Ramos (cell line): ENCODE measurements around the gene PRKAG2.

Experiments used
- in situ Hi-C: fragments of 300-500 bp; cut with MboI; formaldehyde crosslinking; loops from one replicate; pipeline ENCODE4 v1.14.3; 2022; ENCODE audit warnings: low sequenced_read_pairs; ENCODE audit not compliant: unreplicated experiment

The PRKAG2 gene

GRCh38 chr7:151901828-151902227 lies 24.9 kb upstream of the PRKAG2 start:
- in situ Hi-C loops: no loop called here

DNA sequence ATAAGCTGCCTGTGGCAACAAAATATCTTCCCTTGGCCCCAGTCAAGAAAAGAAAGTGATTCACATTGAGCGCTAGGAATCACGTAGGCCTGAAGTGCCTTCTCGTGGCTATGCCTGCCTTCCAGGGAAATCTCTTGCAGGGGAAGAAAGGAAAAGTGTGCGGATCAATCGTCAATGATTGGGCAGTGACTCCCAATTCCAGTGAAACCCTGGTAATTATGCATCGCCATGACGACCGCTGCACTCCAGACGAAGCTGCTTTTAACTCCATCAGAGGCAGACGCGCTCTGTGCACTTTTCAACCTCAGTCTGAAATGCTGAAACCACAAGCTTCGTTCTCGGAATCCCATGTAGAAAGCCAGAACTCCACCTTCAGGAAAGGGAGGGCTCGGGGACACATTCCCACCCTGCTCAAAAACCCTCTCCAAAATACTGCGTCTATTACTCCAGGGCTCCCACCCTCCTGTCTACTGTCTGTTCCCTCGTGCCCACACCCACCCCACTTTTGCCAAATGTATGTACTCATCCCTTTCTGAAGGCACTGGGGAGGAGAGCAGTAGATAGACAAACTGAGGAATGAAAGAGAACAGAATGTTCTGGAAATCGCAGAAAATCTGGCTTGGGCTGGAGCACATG lies 24.2 kb upstream of the PRKAG2 start:
- in situ Hi-C loops: no loop called here

DNA sequence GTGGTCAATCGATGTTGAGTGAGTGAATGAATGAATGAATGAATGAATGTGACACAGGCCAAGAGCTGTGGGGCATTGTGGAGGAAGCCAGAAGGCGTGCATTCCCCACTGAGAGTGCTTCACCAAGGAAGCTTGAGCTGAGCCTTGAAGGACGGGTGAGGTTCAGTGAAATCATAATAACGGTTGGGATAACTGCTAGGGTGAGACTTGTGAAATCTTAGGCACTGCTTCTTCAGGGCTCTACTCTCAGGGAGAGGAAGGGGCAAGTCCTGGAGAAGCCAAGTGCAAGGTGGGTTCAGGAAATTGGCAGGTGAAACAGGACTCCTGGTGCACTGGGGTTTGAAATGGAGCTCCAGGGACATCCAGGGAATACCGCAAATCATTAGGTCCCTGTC lies 23.7 kb upstream of the PRKAG2 start:
- in situ Hi-C loops: no loop called here

- in situ Hi-C loops: no loop called here
Measured at GRCh38 chr7:151899513-151900360, 22.8 kb upstream of the PRKAG2 start.

DNA sequence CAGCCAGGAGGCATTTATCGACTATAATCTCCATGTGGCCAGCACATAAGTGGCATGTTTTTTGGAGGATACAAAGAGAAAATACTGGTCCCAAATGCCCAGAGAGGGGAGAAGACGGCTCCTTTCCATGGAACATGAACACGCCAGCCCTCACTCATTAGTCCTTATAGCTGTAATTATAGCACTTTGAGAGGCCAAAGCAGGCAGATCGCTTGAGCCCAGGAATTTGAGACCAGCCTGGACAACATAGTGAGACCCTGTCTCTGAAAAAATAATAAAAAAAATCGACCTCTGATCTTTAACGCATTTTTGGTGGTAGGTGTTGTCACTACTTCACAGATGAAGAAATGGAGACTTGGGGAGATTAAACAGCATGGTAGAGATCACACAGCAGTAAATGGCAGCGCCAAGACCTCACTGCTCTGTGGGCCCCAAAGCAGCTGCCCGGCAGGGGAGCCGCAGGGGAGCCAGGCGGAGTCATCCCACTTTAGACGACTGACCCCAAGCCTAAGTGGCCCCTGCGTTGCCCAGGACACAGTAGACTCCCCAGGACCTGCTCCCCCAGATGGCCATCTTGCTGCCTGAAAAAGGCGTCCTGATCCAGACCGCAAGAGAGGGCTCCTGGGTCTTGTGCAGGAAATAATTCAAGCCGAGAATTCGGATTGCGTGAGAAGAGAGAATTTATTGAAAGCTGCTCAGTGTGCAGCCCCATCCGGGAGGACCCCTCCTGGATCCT lies 21.2 kb upstream of the PRKAG2 start:
- in situ Hi-C loops: no loop called here

GRCh38 chr7:151897161-151897731 lies 20.3 kb upstream of the PRKAG2 start:
- in situ Hi-C loops: no loop called here

GRCh38 chr7:151896486-151896885 lies 19.6 kb upstream of the PRKAG2 start:
- in situ Hi-C loops: no loop called here

GRCh38 chr7:151896086-151896485 lies 19.2 kb upstream of the PRKAG2 start:
- in situ Hi-C loops: no loop called here

GRCh38 chr7:151895631-151896031 lies 18.7 kb upstream of the PRKAG2 start:
- in situ Hi-C loops: no loop called here

GRCh38 chr7:151895008-151895630 lies 18.2 kb upstream of the PRKAG2 start:
- in situ Hi-C loops: no loop called here

- in situ Hi-C loops: no loop called here
Measured at GRCh38 chr7:151894111-151895007, 17.4 kb upstream of the PRKAG2 start.

GRCh38 chr7:151893405-151893923 lies 16.5 kb upstream of the PRKAG2 start:
- in situ Hi-C loops: no loop called here

GRCh38 chr7:151891753-151892152 lies 14.8 kb upstream of the PRKAG2 start:
- in situ Hi-C loops: no loop called here

GRCh38 chr7:151891182-151891581 lies 14.3 kb upstream of the PRKAG2 start:
- in situ Hi-C loops: no loop called here

GRCh38 chr7:151890355-151891004 lies 13.6 kb upstream of the PRKAG2 start:
- in situ Hi-C loops: no loop called here

- in situ Hi-C loops: no loop called here
Measured at GRCh38 chr7:151889406-151890354, 12.8 kb upstream of the PRKAG2 start.
